WTC11 (cell line): ENCODE data around the gene SLC35E3. TPM values are rescaled to one million over a fixed set of nuclear protein-coding genes. Genes with fewer than 3 reads are reported as not detected.

Experiments used
- ATAC-seq: fragments of 200-7000 bp; cut with Tn5 transposase; 2 replicates; pipeline ENCODE4 v1.10.0; 2021; ENCODE audit warnings: mild to moderate bottlenecking, moderate library complexity
- CTCF ChIA-PET: fragments of 300-600 bp; sonication (Branson Sonifier 250); formaldehyde crosslinking; loops from one replicate; lab custom pipeline; 2021; ENCODE audit warnings: antibody characterized with exemption; lab: Charles Lee
- POLR2A ChIA-PET: fragments of 350-600 bp; sonication (Branson Sonifier 250); formaldehyde crosslinking; loops from one replicate; lab custom pipeline; 2021; ENCODE audit warnings: antibody characterized with exemption; lab: Charles Lee
- DNase-seq: peaks from one replicate; pipeline ENCODE4 v3.0.0; 2021; ENCODE audit warnings: low spot score
- H3K27ac Mint-ChIP-seq: 2 replicates; pipeline ENCODE4 v1.8.0; 2021; ENCODE audit warnings: mixed read lengths
- H3K27me3 Mint-ChIP-seq: 2 replicates; pipeline ENCODE4 v1.8.0; 2021; ENCODE audit warnings: low read depth, mild to moderate bottlenecking, moderate library complexity, mixed read lengths
- H3K36me3 Mint-ChIP-seq: 2 replicates; pipeline ENCODE4 v1.8.0; 2021; ENCODE audit warnings: mixed read lengths
- H3K4me1 Mint-ChIP-seq: 2 replicates; pipeline ENCODE4 v1.8.0; 2022; ENCODE audit warnings: mixed read lengths
- H3K4me3 Mint-ChIP-seq: 2 replicates; pipeline ENCODE4 v1.8.0; 2021; ENCODE audit warnings: mild to moderate bottlenecking, moderate library complexity, mixed read lengths
- H3K9me3 Mint-ChIP-seq: 2 replicates; pipeline ENCODE4 v1.8.0; 2021; ENCODE audit warnings: mixed read lengths
- ATF2 ChIP-seq: sonication (generic); formaldehyde crosslinking; IDR thresholded peaks from 2 replicates; pipeline ENCODE4 v1.8.1; 2022; ENCODE audit warnings: low read depth, missing genetic modification reagents, borderline replicate concordance
- CREM ChIP-seq: sonication (generic); formaldehyde crosslinking; IDR thresholded peaks from 2 replicates; pipeline ENCODE4 v1.8.1; 2022; ENCODE audit warnings: mild to moderate bottlenecking, missing genetic modification reagents, moderate library complexity
- EMX1 ChIP-seq: fragments of 250-450 bp; sonication (Bioruptor Pico); IDR thresholded peaks from 2 replicates; pipeline ENCODE4 v1.8.0; 2021; ENCODE audit warnings: mild to moderate bottlenecking
- HMGXB4 ChIP-seq: sonication (generic); formaldehyde crosslinking; IDR thresholded peaks from 2 replicates; pipeline ENCODE4 v1.8.1; 2023; ENCODE audit warnings: mild to moderate bottlenecking, moderate library complexity, missing genetic modification reagents
- KAT7 ChIP-seq: sonication (generic); formaldehyde crosslinking; IDR thresholded peaks from 2 replicates; pipeline ENCODE4 v1.8.1; 2023; ENCODE audit warnings: missing genetic modification reagents, mild to moderate bottlenecking, borderline replicate concordance
- MLX ChIP-seq: sonication (generic); formaldehyde crosslinking; IDR thresholded peaks from 2 replicates; pipeline ENCODE4 v1.8.1; 2023; ENCODE audit warnings: mild to moderate bottlenecking, missing genetic modification reagents, moderate library complexity
- MXD4 ChIP-seq: fragments of 250-450 bp; sonication (Bioruptor Pico); IDR thresholded peaks from 2 replicates; pipeline ENCODE4 v1.8.0; 2021; ENCODE audit warnings: mild to moderate bottlenecking, moderate library complexity, borderline replicate concordance
- MYBL2 ChIP-seq: sonication (generic); formaldehyde crosslinking; IDR thresholded peaks from 2 replicates; pipeline ENCODE4 v1.8.1; 2023; ENCODE audit warnings: mild to moderate bottlenecking, moderate library complexity, missing genetic modification reagents
- NR1H2 ChIP-seq: sonication (generic); formaldehyde crosslinking; IDR thresholded peaks from 2 replicates; pipeline ENCODE4 v1.9.0; 2021; ENCODE audit warnings: mild to moderate bottlenecking, moderate library complexity, missing genetic modification reagents
- NR3C1 ChIP-seq: sonication (generic); formaldehyde crosslinking; conservative IDR thresholded peaks from 2 replicates; pipeline ENCODE4 v1.8.1; 2023; ENCODE audit warnings: low read depth, mild to moderate bottlenecking, missing genetic modification reagents
- RORB ChIP-seq: fragments of 250-450 bp; sonication (Bioruptor Pico); IDR thresholded peaks from 2 replicates; pipeline ENCODE4 v1.9.0; 2021; ENCODE audit warnings: mild to moderate bottlenecking
- TCF7 ChIP-seq: sonication (generic); formaldehyde crosslinking; IDR thresholded peaks from 2 replicates; pipeline ENCODE4 v1.8.0; 2022; ENCODE audit warnings: mild to moderate bottlenecking, low read depth, missing genetic modification reagents, moderate library complexity
- ZBTB21 ChIP-seq: sonication (generic); formaldehyde crosslinking; IDR thresholded peaks from 2 replicates; pipeline ENCODE4 v1.8.1; 2023; ENCODE audit warnings: mild to moderate bottlenecking, missing genetic modification reagents, borderline replicate concordance
- ZNF219 ChIP-seq: sonication (generic); formaldehyde crosslinking; IDR thresholded peaks from 2 replicates; pipeline ENCODE4 v1.8.0; 2023; ENCODE audit warnings: missing genetic modification reagents, mild to moderate bottlenecking, borderline replicate concordance
- ZNF263 ChIP-seq: sonication (generic); formaldehyde crosslinking; IDR thresholded peaks from 2 replicates; pipeline ENCODE4 v1.8.1; 2022; ENCODE audit warnings: low read depth, mild to moderate bottlenecking, moderate library complexity, missing genetic modification reagents
- ZNF281 ChIP-seq: sonication (generic); formaldehyde crosslinking; IDR thresholded peaks from 2 replicates; pipeline ENCODE4 v1.8.0; 2023; ENCODE audit warnings: mild to moderate bottlenecking, missing genetic modification reagents
- ZSCAN18 ChIP-seq: fragments of 250-450 bp; sonication (Bioruptor Pico); IDR thresholded peaks from 2 replicates; pipeline ENCODE4 v2.1.2; 2022; ENCODE audit warnings: mild to moderate bottlenecking, moderate library complexity
- total RNA-seq: library from RNA; stranded (reverse); gene quantifications from 3 replicates; pipeline ENCODE4 v1.2.3, GENCODE V29; 2021
- TF ChIP-seq, protein P1 (sequence below): fragments of 250-450 bp; sonication (Bioruptor Pico); conservative IDR thresholded peaks from 2 replicates; pipeline ENCODE4 v1.9.0; 2021; ENCODE audit warnings: mild to moderate bottlenecking
- TF ChIP-seq, protein P2 (sequence below): sonication (generic); formaldehyde crosslinking; IDR thresholded peaks from 2 replicates; pipeline ENCODE4 v1.8.0; 2022; ENCODE audit warnings: missing genetic modification reagents
- TF ChIP-seq, protein P3 (sequence below): sonication (generic); formaldehyde crosslinking; IDR thresholded peaks from 2 replicates; pipeline ENCODE4 v1.8.1; 2023; ENCODE audit warnings: mild to moderate bottlenecking, missing genetic modification reagents

The SLC35E3 gene
- total RNA-seq, 1 experiment from 2014 or later = 11.3 TPM

- no peak overlapping the region for H3K4me3 Mint-ChIP-seq
- no peak overlapping the region for H3K27ac Mint-ChIP-seq
- CTCF ChIA-PET = interaction anchor here (1.3 kb wide), 1 partner anchor 14 kb away, joined by 4 read pairs; the partner anchor contains the start of gene MDM2
- H3K4me1 Mint-ChIP-seq = peaks cover 5% of the 10 kb centered on the region; the same call in 1 of the 2 replicates
- POLR2A ChIA-PET = no interaction called here
- ATAC-seq (no peak), DNase-seq (no peak)
- no peaks in the 10 kb centered on the region for H3K36me3 Mint-ChIP-seq
- 0 out of 2 replicates have a peak, but pooled peaks cover 2% of the 10 kb centered on the region for H3K27me3 Mint-ChIP-seq
- no peaks in the 10 kb centered on the region for H3K9me3 Mint-ChIP-seq
- TF ChIP-seq ZNF263 = no peak
- no peak for TF ChIP-seq ZNF219 (CRISPR knock-in tag)
- TF ChIP-seq, protein P1, sequence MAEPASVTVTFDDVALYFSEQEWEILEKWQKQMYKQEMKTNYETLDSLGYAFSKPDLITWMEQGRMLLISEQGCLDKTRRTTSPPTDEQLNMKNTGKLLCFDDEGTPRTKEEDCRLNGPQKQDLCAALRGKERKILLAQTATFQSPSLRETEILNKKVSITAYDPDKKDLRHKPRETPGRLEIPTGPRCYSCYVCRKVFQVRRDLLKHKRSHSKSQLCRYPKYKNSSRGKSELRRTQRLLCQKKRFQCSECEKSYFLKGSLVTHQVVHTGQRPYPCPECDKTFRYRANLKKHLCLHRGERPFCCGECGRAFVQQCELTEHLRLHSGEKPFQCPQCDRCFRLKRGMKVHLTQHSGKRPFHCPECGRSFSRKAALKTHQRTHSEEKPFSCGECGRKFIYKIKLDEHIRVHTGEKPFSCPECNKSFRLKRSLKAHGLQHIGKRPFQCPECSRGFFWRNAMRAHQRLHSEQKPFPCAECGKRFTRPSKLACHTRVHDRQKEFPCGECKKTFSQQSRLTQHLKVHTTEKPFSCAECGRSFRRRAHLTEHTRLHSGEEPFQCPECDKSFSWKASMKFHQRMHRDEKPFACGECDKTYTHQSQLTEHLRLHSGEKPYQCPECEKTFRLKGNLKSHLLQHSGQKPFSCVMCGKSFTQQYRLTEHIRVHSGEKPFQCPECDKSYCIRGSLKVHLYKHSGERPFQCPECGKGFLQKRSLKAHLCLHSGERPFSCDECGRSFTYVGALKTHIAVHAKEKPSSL (CRISPR knock-in tag) = no peak
- no peak for TF ChIP-seq KAT7
- TF ChIP-seq, protein P2, sequence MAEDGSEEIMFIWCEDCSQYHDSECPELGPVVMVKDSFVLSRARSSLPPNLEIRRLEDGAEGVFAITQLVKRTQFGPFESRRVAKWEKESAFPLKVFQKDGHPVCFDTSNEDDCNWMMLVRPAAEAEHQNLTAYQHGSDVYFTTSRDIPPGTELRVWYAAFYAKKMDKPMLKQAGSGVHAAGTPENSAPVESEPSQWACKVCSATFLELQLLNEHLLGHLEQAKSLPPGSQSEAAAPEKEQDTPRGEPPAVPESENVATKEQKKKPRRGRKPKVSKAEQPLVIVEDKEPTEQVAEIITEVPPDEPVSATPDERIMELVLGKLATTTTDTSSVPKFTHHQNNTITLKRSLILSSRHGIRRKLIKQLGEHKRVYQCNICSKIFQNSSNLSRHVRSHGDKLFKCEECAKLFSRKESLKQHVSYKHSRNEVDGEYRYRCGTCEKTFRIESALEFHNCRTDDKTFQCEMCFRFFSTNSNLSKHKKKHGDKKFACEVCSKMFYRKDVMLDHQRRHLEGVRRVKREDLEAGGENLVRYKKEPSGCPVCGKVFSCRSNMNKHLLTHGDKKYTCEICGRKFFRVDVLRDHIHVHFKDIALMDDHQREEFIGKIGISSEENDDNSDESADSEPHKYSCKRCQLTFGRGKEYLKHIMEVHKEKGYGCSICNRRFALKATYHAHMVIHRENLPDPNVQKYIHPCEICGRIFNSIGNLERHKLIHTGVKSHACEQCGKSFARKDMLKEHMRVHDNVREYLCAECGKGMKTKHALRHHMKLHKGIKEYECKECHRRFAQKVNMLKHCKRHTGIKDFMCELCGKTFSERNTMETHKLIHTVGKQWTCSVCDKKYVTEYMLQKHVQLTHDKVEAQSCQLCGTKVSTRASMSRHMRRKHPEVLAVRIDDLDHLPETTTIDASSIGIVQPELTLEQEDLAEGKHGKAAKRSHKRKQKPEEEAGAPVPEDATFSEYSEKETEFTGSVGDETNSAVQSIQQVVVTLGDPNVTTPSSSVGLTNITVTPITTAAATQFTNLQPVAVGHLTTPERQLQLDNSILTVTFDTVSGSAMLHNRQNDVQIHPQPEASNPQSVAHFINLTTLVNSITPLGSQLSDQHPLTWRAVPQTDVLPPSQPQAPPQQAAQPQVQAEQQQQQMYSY (CRISPR knock-in tag) = no peak
- TF ChIP-seq NR1H2 (CRISPR knock-in tag) = no peak
- no peak for TF ChIP-seq MLX (CRISPR knock-in tag)
- TF ChIP-seq ZNF281 = no peak
- no peak for TF ChIP-seq EMX1 (CRISPR knock-in tag)
- no peak for TF ChIP-seq ZBTB21 (CRISPR knock-in tag)
- TF ChIP-seq ATF2 (CRISPR knock-in tag) = no peak
- TF ChIP-seq TCF7 (CRISPR knock-in tag) = no peak
- no peak for TF ChIP-seq MYBL2
- TF ChIP-seq HMGXB4 (CRISPR knock-in tag) = no peak
- TF ChIP-seq RORB = no peak
- TF ChIP-seq MXD4 (CRISPR knock-in tag) = no peak
- no peak for TF ChIP-seq ZSCAN18 (CRISPR knock-in tag)
- no peak for TF ChIP-seq CREM
- TF ChIP-seq, protein P3, sequence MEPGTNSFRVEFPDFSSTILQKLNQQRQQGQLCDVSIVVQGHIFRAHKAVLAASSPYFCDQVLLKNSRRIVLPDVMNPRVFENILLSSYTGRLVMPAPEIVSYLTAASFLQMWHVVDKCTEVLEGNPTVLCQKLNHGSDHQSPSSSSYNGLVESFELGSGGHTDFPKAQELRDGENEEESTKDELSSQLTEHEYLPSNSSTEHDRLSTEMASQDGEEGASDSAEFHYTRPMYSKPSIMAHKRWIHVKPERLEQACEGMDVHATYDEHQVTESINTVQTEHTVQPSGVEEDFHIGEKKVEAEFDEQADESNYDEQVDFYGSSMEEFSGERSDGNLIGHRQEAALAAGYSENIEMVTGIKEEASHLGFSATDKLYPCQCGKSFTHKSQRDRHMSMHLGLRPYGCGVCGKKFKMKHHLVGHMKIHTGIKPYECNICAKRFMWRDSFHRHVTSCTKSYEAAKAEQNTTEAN (CRISPR knock-in tag) = no peak
- TF ChIP-seq NR3C1 = no peak
These were observed 48.1 kb downstream of the SLC35E3 start for GRCh38 chr12:68793975-68794652.
